Activated CD4-positive, alpha-beta T cell treated with anti-CD3 and anti-CD28 coated beads, Interleukin-2, amount 50 U/mL, for 4 hours (primary cell): Measurements from ENCODE around the gene KRTAP9-8.
"Not testable (repeated sequence)": the region's sequence is repeated elsewhere in the genome, so short reads cannot be mapped to it uniquely, and the experiment has no call there.

Experiments used
- DNase-seq, 2 experiments: peaks; one replicate each; pipeline ENCODE4 v3.0.0-alpha.2; 2020

Gene KRTAP9-8

GRCh38 chr17:41237949-41238437, at the start of gene KRTAP9-8:
Gene KRTAP9-8, plus strand, starts transcription at chr17:41237999. Its CDS starts 53 bp downstream, at chr17:41238052.
- DNase-seq: not testable (repeated sequence)

- not testable (repeated sequence) for DNase-seq
Measured at GRCh38 chr17:41189837-41190318, 47.9 kb upstream of the KRTAP9-8 start, which contains the start of gene KRTAP9-1. Gene KRTAP9-1, plus strand, starts transcription at chr17:41189887. Its CDS starts 0 bp downstream, at chr17:41189887.

GRCh38 chr17:41190328-41190727, 47.5 kb upstream of the KRTAP9-8 start:
- no peak for DNase-seq

DNA sequence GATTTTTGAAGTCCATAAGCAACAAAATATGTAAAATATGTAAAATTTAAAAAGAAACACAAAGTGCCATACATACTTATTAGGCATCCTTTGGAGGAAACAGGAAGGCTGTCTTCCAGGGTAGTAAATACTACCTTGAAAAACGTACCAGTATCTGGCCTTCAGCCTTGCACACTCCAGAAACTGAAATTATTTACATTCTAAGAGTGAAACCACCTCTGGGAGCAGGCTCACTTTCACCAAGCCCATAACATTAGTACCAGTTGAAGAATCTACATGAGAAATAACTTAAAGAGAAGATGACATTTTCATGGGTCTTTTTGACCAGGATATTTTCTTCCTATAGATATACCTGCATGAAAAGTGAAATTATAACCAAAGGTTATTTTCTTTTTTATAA, 41.7 kb upstream of the KRTAP9-8 start:
- no peak for DNase-seq

DNA sequence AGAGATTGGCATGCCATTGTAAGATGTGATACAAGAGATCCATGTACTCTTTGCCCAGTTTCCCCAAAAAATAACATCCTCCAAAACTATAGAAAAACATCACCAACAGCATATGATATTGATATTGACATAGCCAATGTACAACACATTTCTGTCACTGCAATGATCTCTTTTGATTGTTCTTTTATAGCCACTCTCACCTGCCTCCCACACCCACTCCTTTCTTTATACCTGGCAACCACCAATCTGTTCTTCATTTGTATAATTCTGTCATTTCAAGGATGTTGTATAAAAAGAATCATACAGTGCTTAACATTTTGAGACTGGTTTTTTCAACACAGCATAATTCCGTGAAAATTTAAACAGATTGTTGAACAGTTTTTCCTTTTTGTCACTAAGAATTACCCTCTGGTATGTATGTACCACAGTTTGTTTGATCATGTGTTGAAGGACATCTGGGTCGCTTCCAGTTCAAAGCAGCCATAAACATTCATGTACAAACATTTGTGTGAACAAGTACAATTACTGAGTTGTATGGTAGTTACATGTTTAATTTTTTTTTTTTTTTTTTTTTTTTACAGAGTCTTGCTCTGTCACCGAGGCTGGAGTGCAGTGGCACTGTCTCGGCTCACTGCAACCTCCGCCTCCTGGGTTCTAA, 38.2 kb upstream of the KRTAP9-8 start:
- no peak for DNase-seq

DNA sequence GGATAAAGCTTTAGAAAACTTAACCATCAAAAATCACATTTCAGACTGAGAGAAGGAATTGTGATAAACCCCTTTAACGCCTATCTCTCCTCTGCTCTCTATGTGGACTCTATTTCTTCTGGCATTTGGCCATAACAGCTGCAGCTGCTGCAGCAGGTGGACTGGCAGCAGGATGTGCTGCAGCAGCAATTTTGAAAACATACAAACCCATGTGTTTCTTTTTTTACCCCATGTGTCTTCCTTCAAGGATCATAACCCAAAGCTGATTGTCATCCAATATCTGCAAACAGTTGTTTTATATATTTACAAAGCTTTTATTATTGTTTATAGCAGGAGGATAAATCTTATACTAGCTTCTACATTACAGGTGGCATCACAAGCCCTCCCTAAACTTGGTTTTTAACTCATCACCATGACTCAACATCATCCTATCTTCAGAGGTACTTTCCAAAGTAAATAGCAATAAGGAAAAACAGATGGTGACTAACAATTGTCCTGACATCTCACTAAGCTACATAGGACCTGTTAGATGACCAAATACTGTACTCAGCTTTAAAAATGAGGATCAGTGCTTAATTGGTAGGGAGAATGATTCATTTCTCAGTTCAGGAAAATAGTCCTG, 25.8 kb upstream of the KRTAP9-8 start:
- DNase-seq: no peak

GRCh38 chr17:41212524-41213169, 25.2 kb upstream of the KRTAP9-8 start:
- DNase-seq: no peak

GRCh38 chr17:41215681-41216080, 22.1 kb upstream of the KRTAP9-8 start:
- no peak for DNase-seq

DNA sequence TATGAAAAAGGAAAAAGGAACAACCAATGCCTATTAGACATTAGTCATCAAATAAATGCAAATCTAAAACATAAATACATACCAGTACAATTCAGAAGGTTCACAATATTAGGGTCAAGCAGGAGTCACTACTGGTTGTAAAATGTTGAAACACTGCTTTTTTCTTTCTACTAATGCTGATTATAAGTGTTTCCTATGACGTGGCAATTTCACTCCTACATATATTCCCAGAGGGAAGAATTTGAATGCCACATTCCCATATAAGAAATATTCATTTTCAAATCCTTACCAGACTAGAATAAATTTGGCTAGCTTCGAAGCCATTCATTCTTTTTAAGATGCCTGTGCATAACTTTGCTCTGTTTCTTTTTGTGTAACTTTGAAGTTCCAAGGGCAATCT, 14.0 kb upstream of the KRTAP9-8 start:
- no peak for DNase-seq

DNA sequence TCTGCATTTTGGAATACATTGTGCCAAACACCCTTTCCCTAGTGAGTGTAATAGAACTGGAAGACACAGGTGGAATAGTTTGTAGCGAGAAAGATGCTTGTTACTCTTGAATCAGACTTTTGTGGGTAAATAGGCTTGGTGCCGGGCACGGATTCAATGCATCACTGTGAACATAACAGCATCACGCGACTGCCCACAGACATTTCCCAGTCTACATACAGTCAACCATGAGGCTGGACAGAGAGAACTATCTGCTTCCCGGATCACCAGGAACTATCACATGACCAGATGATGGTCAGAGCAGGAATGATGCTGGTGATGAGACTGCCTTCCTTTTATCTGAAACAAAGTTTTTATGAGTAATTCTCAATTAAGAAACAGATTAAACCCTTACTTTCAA, 11.7 kb upstream of the KRTAP9-8 start:
- no peak for DNase-seq

- DNase-seq: not testable (repeated sequence)
Measured at GRCh38 chr17:41226598-41227095, 11.2 kb upstream of the KRTAP9-8 start, which contains the start of gene KRTAP9-2. Gene KRTAP9-2, plus strand, starts transcription at chr17:41226648. Its CDS starts 7 bp downstream, at chr17:41226655.

- DNase-seq: no peak
Measured at GRCh38 chr17:41230094-41230493, 7.7 kb upstream of the KRTAP9-8 start.

DNA sequence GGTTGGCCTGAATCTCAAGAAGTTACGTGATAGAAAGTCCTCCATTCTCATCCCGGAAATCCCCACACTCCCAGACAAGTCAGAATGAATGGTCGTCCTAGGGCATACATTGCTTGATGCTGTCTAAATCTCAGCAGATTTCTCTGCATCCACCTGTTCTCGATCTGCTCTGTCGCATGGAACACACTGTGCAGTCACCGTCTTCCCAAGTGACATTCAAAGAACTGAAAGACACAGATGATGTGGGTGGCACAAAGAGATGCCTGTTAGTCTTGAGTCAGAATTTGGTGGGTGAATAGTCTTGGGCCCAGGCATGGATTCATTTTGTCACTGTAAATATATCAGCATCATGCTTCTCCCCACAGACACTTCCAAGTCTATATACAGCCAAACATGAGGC, 6.1 kb upstream of the KRTAP9-8 start:
- no peak for DNase-seq

DNA sequence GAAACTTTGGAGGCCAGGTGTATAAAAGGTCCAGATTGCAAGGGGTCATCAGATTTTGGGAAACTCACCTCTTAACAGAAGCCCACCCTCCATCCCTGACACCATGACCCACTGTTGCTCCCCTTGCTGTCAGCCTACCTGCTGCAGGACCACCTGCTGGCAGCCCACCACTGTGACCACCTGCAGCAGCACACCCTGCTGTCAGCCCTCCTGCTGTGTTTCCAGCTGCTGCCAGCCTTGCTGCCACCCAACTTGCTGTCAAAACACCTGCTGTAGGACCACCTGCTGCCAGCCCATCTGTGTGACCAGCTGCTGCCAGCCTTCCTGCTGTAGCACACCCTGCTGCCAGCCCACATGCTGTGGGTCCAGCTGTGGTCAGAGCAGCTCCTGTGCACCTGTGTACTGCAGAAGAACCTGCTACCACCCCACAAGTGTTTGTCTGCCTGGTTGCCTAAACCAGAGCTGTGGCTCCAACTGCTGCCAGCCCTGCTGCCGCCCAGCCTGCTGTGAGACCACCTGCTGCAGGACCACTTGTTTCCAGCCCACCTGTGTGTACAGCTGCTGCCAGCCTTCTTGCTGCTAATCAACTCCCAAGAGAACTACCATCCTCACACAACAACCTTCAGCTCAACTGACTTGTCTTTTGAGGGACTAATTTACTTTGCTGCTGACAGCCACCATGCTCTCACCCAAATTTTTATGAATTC, 5.2 kb upstream of the KRTAP9-8 start, which contains the start of gene KRTAP9-3:
Gene KRTAP9-3, plus strand, starts transcription at position 51 of the 707 bp plus-strand sequence. Its CDS starts 53 bp downstream, at position 104.
- DNase-seq: not testable (repeated sequence)

DNA sequence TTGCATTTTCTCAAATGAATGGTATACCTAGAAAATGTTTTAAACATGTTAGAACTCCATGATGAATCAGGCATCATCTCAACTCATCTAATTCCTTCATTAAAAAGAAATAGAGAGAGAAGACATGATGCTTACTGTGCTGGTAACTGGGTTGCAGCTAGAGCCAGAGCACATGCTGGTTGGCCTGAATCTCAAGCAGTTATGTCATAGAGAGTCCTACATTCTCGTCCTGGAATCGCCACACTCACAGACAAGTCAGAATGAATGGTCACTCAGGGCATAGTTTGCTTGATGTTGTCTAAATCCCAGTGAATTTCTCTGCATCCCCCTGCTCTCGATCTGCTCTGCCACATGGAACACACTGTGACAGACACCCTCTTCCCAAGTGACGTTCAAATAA, 683 bp upstream of the KRTAP9-8 start:
- DNase-seq: not testable (repeated sequence)

DNA sequence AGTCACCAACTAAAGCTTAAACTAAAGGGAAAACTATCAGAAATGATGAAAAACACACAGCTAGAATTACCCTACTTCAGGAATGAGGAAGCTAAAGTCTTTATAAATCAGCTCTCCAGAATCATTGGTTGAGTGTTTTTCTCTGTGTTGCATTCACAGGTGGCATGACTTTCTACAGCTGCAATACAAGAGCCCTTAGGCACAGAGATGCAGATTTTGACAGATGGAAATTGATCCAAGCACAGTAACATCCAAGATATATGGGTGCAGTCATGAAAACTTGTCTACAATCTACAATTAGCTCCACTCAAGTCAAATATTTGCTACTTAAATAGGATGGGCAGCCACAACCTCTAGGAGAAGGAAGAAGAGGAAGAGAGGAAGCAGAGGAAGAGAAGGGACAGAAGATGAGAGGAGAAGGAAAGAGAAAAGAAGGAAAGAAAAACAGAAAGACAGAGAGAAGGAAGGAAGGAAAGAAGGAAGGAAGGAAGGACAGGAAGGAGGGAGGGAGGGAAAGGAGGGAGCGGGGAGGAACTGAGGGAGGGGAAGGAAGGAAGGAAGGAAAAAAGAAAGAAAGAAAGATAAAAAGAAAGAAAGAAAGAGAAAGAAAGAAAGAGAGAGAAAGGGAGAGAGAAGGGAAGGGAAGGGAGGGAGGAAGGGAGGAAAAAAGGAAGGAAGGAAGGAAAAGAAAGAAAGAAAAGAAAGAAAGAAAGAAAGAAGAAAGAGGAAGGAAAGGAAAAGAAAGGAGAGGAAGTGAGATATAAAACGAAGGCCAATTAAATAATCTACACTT, 9.4 kb downstream of the KRTAP9-8 start:
- DNase-seq: not testable (repeated sequence)

- DNase-seq: not testable (repeated sequence)
Measured at GRCh38 chr17:41249637-41250240, 11.9 kb downstream of the KRTAP9-8 start, which contains the start of gene KRTAP9-4. Gene KRTAP9-4, plus strand, starts transcription at chr17:41249687. Its CDS starts 34 bp downstream, at chr17:41249721.

DNA sequence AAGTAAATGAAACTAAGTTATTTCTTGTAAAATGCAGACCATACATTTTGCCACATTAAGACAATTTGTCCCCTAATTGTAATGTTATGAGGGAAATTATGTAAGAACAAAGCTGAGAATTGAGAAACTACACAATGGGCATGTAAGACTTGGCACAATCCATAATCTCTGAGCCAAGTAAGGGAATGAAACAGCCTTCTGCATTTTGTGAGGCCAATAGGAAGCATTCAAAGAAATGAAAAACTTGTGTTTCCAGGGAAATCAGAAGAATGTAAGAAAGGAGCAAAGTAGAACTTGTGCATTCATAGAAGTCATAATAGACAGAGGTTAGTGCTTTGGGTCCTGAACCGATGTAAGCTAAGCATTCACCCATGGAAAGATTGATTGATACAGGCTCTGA, 13.5 kb downstream of the KRTAP9-8 start:
- DNase-seq: no peak

DNA sequence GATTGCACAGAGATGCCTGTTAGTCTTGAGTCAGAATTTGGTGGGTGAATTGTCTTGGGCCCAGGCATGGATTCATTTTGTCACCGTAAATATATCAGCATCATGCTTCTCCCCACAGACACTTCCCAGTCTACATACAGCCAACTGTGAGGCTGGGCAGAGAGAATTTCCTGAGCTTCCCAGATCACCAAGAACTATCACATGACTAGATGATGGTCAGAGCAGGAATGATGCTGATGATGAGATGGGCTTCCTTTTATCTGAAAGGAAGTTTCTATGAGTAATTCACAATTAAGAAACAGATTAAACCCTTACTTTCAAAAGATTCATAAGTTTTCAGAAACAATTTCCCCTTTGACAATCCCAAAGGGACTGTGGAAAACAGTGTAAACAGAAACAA, 17.1 kb downstream of the KRTAP9-8 start:
- DNase-seq: no peak

- DNase-seq: not testable (repeated sequence)
Measured at GRCh38 chr17:41255381-41256290, 17.8 kb downstream of the KRTAP9-8 start, which contains the start of gene KRTAP9-9. Gene KRTAP9-9, plus strand, starts transcription at chr17:41255384.
